Gastrocnemius medialis (tissue), 4 donors: ENCODE data around the gene PCDH9. TPM values are rescaled to one million over a fixed set of nuclear protein-coding genes. Genes with fewer than 3 reads are reported as not detected.

ENCODE experiments used
- ATAC-seq, 2 donors: fragments of 150-250 bp; one replicate each; pipeline ENCODE4 v1.9.1; 2016
- DNase-seq, 2 donors: peaks; one replicate each; pipeline ENCODE4 v3.0.0-alpha.2; 2019
- H3K27ac ChIP-seq, 4 donors: fragments of 200-600 bp; sonication (generic); 1 replicate in 1 of 4; 2 replicates in 3 of 4; pipeline ENCODE4 v1.5.1; 2016 to 2018; ENCODE audit warnings: mild to moderate bottlenecking in 2 of 4, moderate library complexity in 1 of 4
- H3K27me3 ChIP-seq, 3 donors: fragments of 200-600 bp; sonication (generic) in 2 of 3; 1 replicate in 1 of 3; 2 replicates in 2 of 3; pipeline versions ENCODE4 v1.5.1 to v1.6.0; 2016 to 2019; ENCODE audit warnings: mild to moderate bottlenecking in 1 of 3, moderate library complexity in 1 of 3
- H3K36me3 ChIP-seq, 2 donors: fragments of 200-600 bp; sonication (generic) in 1 of 2; one replicate each; pipeline ENCODE4 v1.5.1; 2017 to 2018
- H3K4me1 ChIP-seq, 2 donors: fragments of 200-600 bp; sonication (generic) in 1 of 2; one replicate each; pipeline ENCODE4 v1.5.1; 2016 to 2017; ENCODE audit warnings: mild to moderate bottlenecking in 2 of 2
- H3K4me3 ChIP-seq, 4 donors: fragments of 200-600 bp; sonication (generic) in 3 of 4; 1 replicate in 1 of 4; 2 replicates in 3 of 4; pipeline ENCODE4 v1.5.1; 2016 to 2019; ENCODE audit warnings: mild to moderate bottlenecking in 2 of 4
- H3K9me3 ChIP-seq, 3 donors: fragments of 200-600 bp; sonication (generic) in 2 of 3; 1 replicate in 1 of 3; 2 replicates in 2 of 3; pipeline ENCODE4 v1.5.1; 2016 to 2019
- CTCF ChIP-seq, 5 experiments: fragments of 450-650 bp in 3 of 5; fragments of 200-600 bp in 2 of 5; sonication (generic) in 2 of 5; IDR thresholded peaks in 4 of 5; conservative IDR thresholded peaks in 1 of 5; 1 replicate in 4 of 5; 2 replicates in 1 of 5; pipeline ENCODE4 v1.5.1; 2016 to 2019; ENCODE audit warnings: antibody characterized with exemption in 5 of 5, mild to moderate bottlenecking in 3 of 5, moderate library complexity in 3 of 5
- POLR2A ChIP-seq, 2 donors: fragments of 450-650 bp; IDR thresholded peaks; one replicate each; pipeline ENCODE4 v1.6.1; 2017; ENCODE audit warnings: antibody characterized with exemption in 2 of 2, mild to moderate bottlenecking in 2 of 2, moderate library complexity in 2 of 2
- in situ Hi-C, 4 donors: fragments of 200-750 bp; cut with MboI; loops; one replicate each; pipeline versions ENCODE4 v1.15.0 to v1.8.0; 2017; ENCODE audit warnings: low sequenced_read_pairs in 4 of 4
- intact Hi-C: fragments of 100-400 bp; cut with DNase I; formaldehyde crosslinking; loops from one replicate; pipeline ENCODE4 v1.15.1; 2023; ENCODE audit warnings: low total_unique reads
- total RNA-seq, 4 donors: library from RNA; depleted of rRNA; stranded (reverse); fragments of >200 nt; gene quantifications; one replicate each; pipeline versions ENCODE4 v1.1.0 to v1.2.3, GENCODE V29; 2016

PCDH9 gene
- total RNA-seq, 4 donors from 2014 or later: 1.4 to 2.1 (median 1.9) TPM

GRCh38 chr13:66424422-66424821, 805.7 kb downstream of the PCDH9 start:
- H3K4me1 ChIP-seq: no peaks in the 10 kb centered on the region
- H3K4me3 ChIP-seq: no peak overlapping the region
- intact Hi-C loops: no loop called here
- H3K9me3 ChIP-seq: no peaks in the 10 kb centered on the region
- DNase-seq (no peak), ATAC-seq (no peak)
- no peaks in the 10 kb centered on the region for H3K27me3 ChIP-seq
- in situ Hi-C loops: no loop called here
- TF ChIP-seq POLR2A (IDR thresholded peaks at IDR 0.05): no peak
- no peak for TF ChIP-seq CTCF (IDR thresholded peaks at IDR 0.05 in 4 of 5, conservative IDR thresholded peaks at IDR 0.05 in 1 of 5)
- no peak overlapping the region for H3K27ac ChIP-seq
- no peaks in the 10 kb centered on the region for H3K36me3 ChIP-seq

- intact Hi-C loops (no loop called here), in situ Hi-C loops (no loop called here)
- DNase-seq (no peak), ATAC-seq (no peak)
- Histone ChIP-seq H3K9me3 (no peaks in the 10 kb centered on the region), H3K36me3 (no peaks in the 10 kb centered on the region), H3K4me1 (no peaks in the 10 kb centered on the region), H3K27me3 (no peaks in the 10 kb centered on the region), H3K27ac (no peak overlapping the region), H3K4me3 (no peak overlapping the region)
- TF ChIP-seq POLR2A (IDR thresholded peaks at IDR 0.05) (no peak), CTCF (IDR thresholded peaks at IDR 0.05 in 4 of 5, conservative IDR thresholded peaks at IDR 0.05 in 1 of 5) (no peak)
Measured at GRCh38 chr13:66415444-66415843, 814.7 kb downstream of the PCDH9 start.

GRCh38 chr13:66414066-66414800, 815.9 kb downstream of the PCDH9 start:
- H3K4me1 ChIP-seq: no peaks in the 10 kb centered on the region
- H3K27me3 ChIP-seq: no peaks in the 10 kb centered on the region
- H3K4me3 ChIP-seq: no peak overlapping the region
- intact Hi-C loops: no loop called here
- H3K27ac ChIP-seq: no peak overlapping the region
- no peaks in the 10 kb centered on the region for H3K36me3 ChIP-seq
- no peak for TF ChIP-seq POLR2A (IDR thresholded peaks at IDR 0.05)
- no peak for TF ChIP-seq CTCF (IDR thresholded peaks at IDR 0.05 in 4 of 5, conservative IDR thresholded peaks at IDR 0.05 in 1 of 5)
- ATAC-seq: no peak
- no peaks in the 10 kb centered on the region for H3K9me3 ChIP-seq
- no peak for DNase-seq
- in situ Hi-C loops: no loop called here

- Histone ChIP-seq H3K27ac (no peak overlapping the region), H3K4me3 (no peak overlapping the region), H3K36me3 (no peaks in the 10 kb centered on the region), H3K9me3 (no peaks in the 10 kb centered on the region), H3K27me3 (no peaks in the 10 kb centered on the region), H3K4me1 (peaks cover 0 to 6% of the 10 kb centered on the region in 2 donors)
- ATAC-seq (no peak), DNase-seq (no peak)
- in situ Hi-C loops: no loop called here
- no peak for TF ChIP-seq POLR2A (IDR thresholded peaks at IDR 0.05)
- TF ChIP-seq CTCF (IDR thresholded peaks at IDR 0.05 in 4 of 5, conservative IDR thresholded peaks at IDR 0.05 in 1 of 5): no peak
- intact Hi-C loops: no loop called here
Measured at GRCh38 chr13:66410314-66410713, 819.8 kb downstream of the PCDH9 start.

GRCh38 chr13:66409542-66409941, 820.6 kb downstream of the PCDH9 start:
- Histone ChIP-seq H3K36me3 (no peaks in the 10 kb centered on the region), H3K4me3 (no peak overlapping the region), H3K27me3 (no peaks in the 10 kb centered on the region), H3K4me1 (peaks cover 0 to 6% of the 10 kb centered on the region in 2 donors), H3K27ac (no peak overlapping the region), H3K9me3 (no peaks in the 10 kb centered on the region)
- ATAC-seq: no peak
- DNase-seq: no peak
- in situ Hi-C loops (no loop called here), intact Hi-C loops (no loop called here)
- TF ChIP-seq POLR2A (IDR thresholded peaks at IDR 0.05): no peak
- TF ChIP-seq CTCF (IDR thresholded peaks at IDR 0.05 in 4 of 5, conservative IDR thresholded peaks at IDR 0.05 in 1 of 5): no peak
